Activated CD8-positive, alpha-beta memory T cell treated with anti-CD3 and anti-CD28 coated beads for 1 hour (primary cell): ENCODE measurements around the gene IGF2BP3.

ENCODE experiments used
- DNase-seq, 2 donors: peaks; one replicate each; pipeline ENCODE4 v3.0.0-alpha.2; 2020; ENCODE audit warnings: low read depth in 1 of 2; ENCODE audit errors: extremely low read depth in 1 of 2

IGF2BP3 gene

GRCh38 chr7:23472556-23472955 lies 2.3 kb upstream of the IGF2BP3 start:
- DNase-seq, result no peak

GRCh38 chr7:23472046-23472445 lies 1.8 kb upstream of the IGF2BP3 start:
- no peak for DNase-seq

- no peak for DNase-seq
Measured at GRCh38 chr7:23471106-23471859, 992 bp upstream of the IGF2BP3 start.

- DNase-seq, result no peak
Measured at GRCh38 chr7:23469961-23470250, 385 bp downstream of the IGF2BP3 start.

GRCh38 chr7:23469150-23469960 lies 936 bp downstream of the IGF2BP3 start:
- DNase-seq, result no peak

GRCh38 chr7:23468526-23469149 lies 1.7 kb downstream of the IGF2BP3 start:
- DNase-seq, result no peak

GRCh38 chr7:23467806-23468525 lies 2.3 kb downstream of the IGF2BP3 start:
- DNase-seq, result no peak

- DNase-seq, result no peak
Measured at GRCh38 chr7:23467291-23467805, 2.9 kb downstream of the IGF2BP3 start.

GRCh38 chr7:23462846-23463245 lies 7.4 kb downstream of the IGF2BP3 start:
- no peak for DNase-seq

GRCh38 chr7:23458044-23458443 lies 12.2 kb downstream of the IGF2BP3 start:
- DNase-seq, result no peak

GRCh38 chr7:23456093-23456492 lies 14.2 kb downstream of the IGF2BP3 start:
- DNase-seq, result no peak

GRCh38 chr7:23454881-23455526 lies 15.3 kb downstream of the IGF2BP3 start:
- no peak for DNase-seq

- DNase-seq, result no peak
Measured at GRCh38 chr7:23450518-23450917, 19.8 kb downstream of the IGF2BP3 start.

- no peak for DNase-seq
Measured at GRCh38 chr7:23449941-23450340, 20.4 kb downstream of the IGF2BP3 start.

- no peak for DNase-seq
Measured at GRCh38 chr7:23445326-23445725, 25.0 kb downstream of the IGF2BP3 start.

- DNase-seq, result no peak
Measured at GRCh38 chr7:23443974-23444373, 26.3 kb downstream of the IGF2BP3 start.

- DNase-seq, result no peak
Measured at GRCh38 chr7:23438171-23438570, 32.1 kb downstream of the IGF2BP3 start.

- DNase-seq, result no peak
Measured at GRCh38 chr7:23434147-23434917, 36.0 kb downstream of the IGF2BP3 start.

GRCh38 chr7:23431702-23432199 lies 38.5 kb downstream of the IGF2BP3 start:
- no peak for DNase-seq

GRCh38 chr7:23430893-23431259 lies 39.4 kb downstream of the IGF2BP3 start:
- no peak for DNase-seq
